Putamen (tissue), 1 donor: ENCODE data around the gene TNS3.
"Not testable (repeated sequence)": the region's sequence is repeated elsewhere in the genome, so short reads cannot be mapped to it uniquely, and the experiment has no call there.

ENCODE experiments used
- DNase-seq: peaks from one replicate; pipeline ENCODE4 v3.0.0-alpha.2; 2016; ENCODE audit warnings: low spot score

TNS3 gene

GRCh38 chr7:47561715-47562446 is 20.0 kb downstream of the TNS3 start:
- no peak for DNase-seq

GRCh38 chr7:47559306-47560220 is 22.3 kb downstream of the TNS3 start:
- no peak for DNase-seq

- DNase-seq = no peak
Observed at GRCh38 chr7:47557694-47558670, 23.9 kb downstream of the TNS3 start.

GRCh38 chr7:47557317-47557693 is 24.6 kb downstream of the TNS3 start:
- no peak for DNase-seq

GRCh38 chr7:47556511-47557180 is 25.3 kb downstream of the TNS3 start:
- DNase-seq = no peak

GRCh38 chr7:47553309-47553708 is 28.6 kb downstream of the TNS3 start:
- no peak for DNase-seq

- no peak for DNase-seq
Observed at GRCh38 chr7:47552621-47553020, 29.3 kb downstream of the TNS3 start.

- DNase-seq = no peak
Observed at GRCh38 chr7:47551668-47552440, 30.1 kb downstream of the TNS3 start.

GRCh38 chr7:47550788-47551470 is 31.0 kb downstream of the TNS3 start:
- DNase-seq = no peak

- DNase-seq = no peak
Observed at GRCh38 chr7:47549916-47550315, 32.0 kb downstream of the TNS3 start.

- no peak for DNase-seq
Observed at GRCh38 chr7:47549397-47549796, 32.5 kb downstream of the TNS3 start.

- no peak for DNase-seq
Observed at GRCh38 chr7:47548546-47548945, 33.4 kb downstream of the TNS3 start.

- no peak for DNase-seq
Observed at GRCh38 chr7:47546733-47547494, 35.0 kb downstream of the TNS3 start.

GRCh38 chr7:47546171-47546570 is 35.7 kb downstream of the TNS3 start:
- DNase-seq = no peak

GRCh38 chr7:47544416-47544815 is 37.5 kb downstream of the TNS3 start:
- no peak for DNase-seq

- DNase-seq = no peak
Observed at GRCh38 chr7:47543714-47544113, 38.2 kb downstream of the TNS3 start.

- DNase-seq = no peak
Observed at GRCh38 chr7:47543056-47543455, 38.9 kb downstream of the TNS3 start.

GRCh38 chr7:47542051-47542450 is 39.9 kb downstream of the TNS3 start:
- no peak for DNase-seq

GRCh38 chr7:47541485-47541884 is 40.4 kb downstream of the TNS3 start:
- not testable (repeated sequence) for DNase-seq
